Fibroblast of villous mesenchyme (primary cell): ENCODE results near the gene SEL1L. TPM values are rescaled to one million over a fixed set of nuclear protein-coding genes. Genes with fewer than 3 reads are reported as not detected.
A peak's percentile ranks its signal among the peaks of the same experiment; 100 is the strongest.

Experiments used
- DNase-seq: peaks from one replicate; pipeline ENCODE4 v3.0.0-alpha.2; 2010; ENCODE audit warnings: low read depth
- H3K4me3 ChIP-seq: 2 replicates; pipeline ENCODE4 v1.5.1; 2011; ENCODE audit warnings: low read depth, mild to moderate bottlenecking, low read length
- CTCF ChIP-seq: IDR thresholded peaks from 2 replicates; pipeline ENCODE4 v1.5.1; 2012; ENCODE audit warnings: low read depth, mild to moderate bottlenecking, low read length; ENCODE audit not compliant: insufficient read depth
- total RNA-seq: library from RNA; depleted of rRNA; stranded (reverse); fragments of >200 nt; gene quantifications from 2 replicates; pipeline ENCODE4 v1.2.3, GENCODE V29; 2012

Gene SEL1L
- 89.9 and 97.6 TPM in 2 replicates for total RNA-seq

GRCh38 chr14:81533536-81534343 lies at the start of gene SEL1L:
Gene SEL1L, minus strand, starts transcription at chr14:81533853. Its CDS starts 109 bp downstream, at chr14:81533744.
- TF ChIP-seq CTCF = no peak
- H3K4me3 ChIP-seq = peak within 1 kb of the TSS; percentile 97
- peak; percentile 99 for DNase-seq

GRCh38 chr14:81582420-81582819 lies 48.8 kb upstream of the SEL1L start:
- no peak overlapping the region for H3K4me3 ChIP-seq
- TF ChIP-seq CTCF = no peak
- no peak for DNase-seq

- no peak overlapping the region for H3K4me3 ChIP-seq
- no peak for DNase-seq
- TF ChIP-seq CTCF = no peak
Observed at GRCh38 chr14:81579115-81579514, 45.5 kb upstream of the SEL1L start.

GRCh38 chr14:81571437-81571836 lies 37.8 kb upstream of the SEL1L start:
- no peak for DNase-seq
- TF ChIP-seq CTCF = no peak
- H3K4me3 ChIP-seq = no peak overlapping the region

- TF ChIP-seq CTCF = no peak
- no peak for DNase-seq
- no peak overlapping the region for H3K4me3 ChIP-seq
Observed at GRCh38 chr14:81567302-81567701, 33.6 kb upstream of the SEL1L start.

GRCh38 chr14:81565441-81566290 lies 32.0 kb upstream of the SEL1L start:
- peak; percentile 8 for DNase-seq
- peak; percentile 41 for TF ChIP-seq CTCF
- no peak overlapping the region for H3K4me3 ChIP-seq
